SKM-1 (cell line): Measurements from ENCODE around the gene CALHM1.
"Not testable (repeated sequence)": the region's sequence is repeated elsewhere in the genome, so short reads cannot be mapped to it uniquely, and the experiment has no call there.

Experiments
- DNase-seq: peaks from one replicate; lab custom pipeline; 2025; ENCODE audit not compliant: unreplicated experiment; lab: John Stamatoyannopoulos, UW

CALHM1 gene

DNA sequence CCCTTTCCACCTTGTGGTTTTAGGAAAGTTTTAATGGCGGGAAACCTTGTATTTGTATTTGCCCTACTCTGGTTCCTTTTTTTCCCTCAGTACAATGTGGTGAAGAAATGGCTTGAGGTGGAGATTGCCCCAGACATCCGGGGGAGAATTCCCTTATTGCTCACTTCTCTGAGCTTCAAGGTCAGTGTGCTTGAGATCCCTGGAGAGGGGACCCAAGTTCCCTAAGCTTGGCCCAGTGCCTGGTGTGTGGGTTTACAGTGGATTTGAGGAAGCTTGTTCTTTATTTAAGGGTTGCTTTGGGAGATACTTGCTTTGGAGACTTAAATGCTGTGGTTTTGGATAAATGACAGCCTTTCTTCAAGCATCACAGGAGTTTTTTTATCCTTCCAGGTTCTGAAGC, 24.8 kb downstream of the CALHM1 start:
- no peak for DNase-seq

DNA sequence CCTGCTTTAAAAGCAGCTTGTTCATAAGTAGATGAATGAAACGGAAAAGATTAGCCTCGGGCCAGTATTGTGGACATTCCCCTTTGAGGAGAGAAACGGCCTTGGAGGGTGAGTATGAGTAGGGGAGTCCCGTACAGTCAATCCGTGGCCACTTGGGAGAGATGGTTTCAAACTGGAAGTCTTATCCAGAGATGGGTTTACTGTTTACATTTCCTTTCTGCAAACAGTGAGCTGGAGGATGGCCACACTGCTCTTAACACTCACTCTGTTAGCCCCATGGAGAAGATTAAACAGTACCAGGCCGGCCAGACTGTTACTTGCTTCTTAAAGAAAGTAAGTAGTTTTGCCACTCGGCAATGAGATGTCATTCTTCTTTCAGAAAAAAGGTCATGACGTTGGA, 26.8 kb downstream of the CALHM1 start:
- no peak for DNase-seq

DNA sequence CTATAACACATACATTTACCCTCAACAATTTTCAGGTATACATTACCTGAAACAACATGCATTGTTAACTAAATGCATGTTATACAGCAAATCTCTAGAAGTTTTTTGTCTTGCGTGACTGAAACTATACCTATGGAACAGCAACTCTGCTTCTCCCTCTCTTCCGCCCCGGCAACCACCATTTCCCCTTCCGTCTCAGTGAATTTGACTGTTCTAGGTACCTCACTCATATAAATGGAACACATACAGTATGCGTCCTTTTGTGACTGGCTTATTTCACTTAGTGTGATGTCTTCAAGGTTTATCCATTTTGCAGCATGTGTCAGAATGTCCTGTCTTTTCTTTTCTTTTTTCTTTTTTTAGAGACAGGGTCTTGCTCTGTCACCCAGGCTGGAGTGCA, 29.1 kb downstream of the CALHM1 start:
- no peak for DNase-seq

DNA sequence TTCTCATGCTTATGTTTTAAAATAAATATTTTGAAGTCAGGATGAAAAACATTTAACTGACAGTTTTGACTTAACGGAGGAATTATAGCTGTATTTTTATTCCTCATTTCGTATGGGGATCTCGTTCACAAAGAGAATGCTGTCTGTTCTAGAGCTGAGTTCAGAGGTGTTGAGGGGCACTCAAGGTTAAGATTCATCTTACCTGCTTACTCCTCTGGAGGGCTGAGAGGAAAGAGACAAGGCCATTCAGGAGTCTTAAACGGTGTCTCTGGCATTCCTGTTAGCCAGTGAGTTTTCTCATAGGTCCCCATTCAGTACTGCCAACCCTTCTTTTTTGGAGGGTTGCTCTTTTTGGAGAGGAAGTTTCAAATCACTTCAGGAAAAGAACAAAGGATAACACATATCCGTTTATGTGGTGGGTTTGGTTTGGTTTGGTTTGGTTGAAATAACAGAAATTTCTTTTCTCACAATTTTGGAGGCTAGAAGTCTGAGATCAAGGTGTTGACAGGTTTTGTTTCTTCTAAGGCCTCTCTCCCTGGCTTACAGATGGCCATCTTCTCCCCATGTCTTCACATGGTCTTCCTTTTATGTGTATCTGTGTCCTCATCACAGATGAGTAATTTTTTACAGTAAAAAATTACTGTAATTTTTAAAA, 29.6 kb downstream of the CALHM1 start:
- DNase-seq = no peak

DNA sequence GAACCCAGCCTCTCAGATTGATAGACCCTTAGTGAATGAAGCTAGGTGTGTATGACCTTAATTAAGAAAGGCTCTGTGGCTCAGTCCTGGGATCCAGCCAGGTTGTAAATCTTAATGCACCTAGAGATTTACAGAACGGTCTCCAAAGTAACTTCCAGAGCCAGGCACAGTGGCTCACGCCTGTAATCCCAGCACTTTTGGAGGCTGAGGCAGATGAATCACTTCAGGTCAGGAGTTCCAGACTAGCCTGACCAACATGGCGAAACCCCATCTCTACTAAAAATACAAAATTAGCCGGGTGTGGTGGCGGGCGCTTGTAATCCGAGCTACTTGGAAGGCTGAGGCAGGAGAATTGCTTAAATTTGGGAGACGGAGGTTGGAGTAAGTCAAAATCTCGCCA, 30.8 kb downstream of the CALHM1 start:
- DNase-seq = no peak

DNA sequence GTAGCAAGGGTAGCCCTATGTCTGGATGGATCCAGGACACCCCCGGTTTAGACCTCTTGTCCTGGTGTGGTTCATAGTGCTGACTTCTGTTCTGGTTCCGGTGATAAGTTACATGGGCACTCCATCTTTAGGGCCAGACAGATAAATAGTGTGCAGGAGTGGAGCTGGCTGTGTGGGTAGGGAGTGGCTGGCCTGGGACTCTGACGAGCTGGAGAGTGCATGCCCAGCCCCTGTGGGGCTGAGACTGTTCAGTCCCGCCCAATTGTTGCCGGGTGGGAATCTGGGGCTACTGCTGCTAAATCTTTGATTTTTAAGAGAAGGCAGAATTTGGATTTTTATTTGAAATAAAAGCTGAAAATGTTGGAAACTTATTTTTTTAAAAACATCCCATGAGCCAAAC, 35.0 kb downstream of the CALHM1 start:
- DNase-seq = no peak

DNA sequence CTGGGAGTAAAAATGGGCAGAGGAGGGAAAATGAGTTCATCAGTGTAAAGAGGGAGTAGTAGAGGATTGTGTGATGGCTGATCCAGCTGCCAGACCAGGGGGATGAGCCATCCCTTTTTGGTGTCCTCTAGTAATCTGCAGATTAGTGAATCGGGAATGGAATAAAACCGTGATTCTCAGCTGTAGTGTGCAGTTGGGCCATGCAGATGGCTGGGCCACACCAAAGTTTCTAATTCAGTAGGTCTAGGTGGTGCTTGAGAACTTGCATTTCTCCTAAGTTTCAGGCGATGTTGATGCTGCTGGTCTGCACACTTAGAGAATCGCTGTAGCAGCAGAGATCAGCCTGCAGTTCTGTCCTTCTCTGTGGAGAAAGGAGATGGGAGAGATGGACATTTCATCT, 39.6 kb downstream of the CALHM1 start:
- no peak for DNase-seq

DNA sequence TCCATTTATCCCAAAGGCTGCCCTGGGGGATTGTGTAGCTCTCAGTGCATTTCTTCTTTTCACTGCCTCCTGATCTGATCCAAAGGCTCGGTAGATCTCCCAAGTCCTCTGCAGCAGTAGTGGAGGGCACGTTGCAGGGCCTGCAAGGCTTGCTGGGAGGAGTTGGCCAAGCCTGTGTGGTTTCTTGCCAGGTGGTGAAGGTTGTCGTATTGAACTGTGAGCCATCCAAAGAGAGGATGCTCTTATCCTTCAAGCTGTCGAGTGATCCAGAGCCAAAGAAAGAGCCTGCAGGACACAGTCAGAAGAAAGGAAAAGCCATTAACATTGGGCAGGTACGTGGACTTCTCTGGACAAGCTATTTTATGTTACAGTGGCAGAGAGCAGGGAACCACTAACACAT, 41.1 kb downstream of the CALHM1 start:
- no peak for DNase-seq

DNA sequence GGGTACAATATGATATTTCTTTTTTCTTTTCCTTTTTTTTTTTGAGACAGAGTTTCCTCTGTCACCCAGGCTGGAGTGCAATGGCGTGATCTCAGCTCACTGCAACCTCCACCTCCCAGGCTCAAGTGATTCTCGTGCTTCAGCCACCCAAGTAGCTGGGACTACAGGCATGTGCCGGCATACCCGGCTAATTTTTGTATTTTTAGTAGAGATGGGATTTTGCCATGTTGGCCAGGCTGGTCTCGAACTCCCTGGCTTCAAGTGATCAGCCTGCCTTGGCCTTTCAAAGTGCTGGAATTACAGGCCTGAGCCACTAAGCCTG, 41.6 kb downstream of the CALHM1 start:
- not testable (repeated sequence) for DNase-seq

DNA sequence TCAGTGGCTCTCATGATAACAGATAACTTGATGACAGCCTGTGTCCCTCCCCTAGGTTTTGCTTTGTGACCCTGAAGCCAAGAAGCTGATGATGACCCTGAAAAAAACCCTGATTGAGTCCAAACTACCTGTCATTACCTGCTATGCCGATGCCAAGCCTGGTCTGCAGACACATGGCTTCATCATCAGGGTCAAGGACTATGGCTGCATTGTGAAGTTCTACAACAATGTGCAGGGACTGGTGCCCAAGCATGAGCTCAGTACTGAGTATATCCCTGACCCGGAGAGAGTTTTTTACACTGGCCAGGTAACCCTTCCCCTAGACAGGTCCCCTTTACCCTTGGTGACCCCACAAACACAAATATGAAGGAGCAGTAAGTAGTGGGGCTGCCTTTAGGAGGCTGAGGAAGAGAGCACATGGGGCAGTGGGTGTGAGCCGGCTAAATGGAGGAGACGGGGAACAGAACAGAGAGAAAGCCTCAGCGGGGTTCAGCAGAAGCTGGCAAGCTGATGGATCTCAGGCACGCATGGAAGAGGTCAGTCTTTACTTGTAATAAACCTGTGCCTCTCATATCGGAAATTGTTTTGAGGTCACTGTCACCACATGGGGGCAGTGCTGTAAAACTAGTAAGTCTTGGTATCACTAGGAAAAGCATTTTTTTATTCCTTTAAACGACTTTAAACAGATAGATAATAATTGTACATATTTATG, 42.1 kb downstream of the CALHM1 start:
- peak; percentile 11 for DNase-seq

DNA sequence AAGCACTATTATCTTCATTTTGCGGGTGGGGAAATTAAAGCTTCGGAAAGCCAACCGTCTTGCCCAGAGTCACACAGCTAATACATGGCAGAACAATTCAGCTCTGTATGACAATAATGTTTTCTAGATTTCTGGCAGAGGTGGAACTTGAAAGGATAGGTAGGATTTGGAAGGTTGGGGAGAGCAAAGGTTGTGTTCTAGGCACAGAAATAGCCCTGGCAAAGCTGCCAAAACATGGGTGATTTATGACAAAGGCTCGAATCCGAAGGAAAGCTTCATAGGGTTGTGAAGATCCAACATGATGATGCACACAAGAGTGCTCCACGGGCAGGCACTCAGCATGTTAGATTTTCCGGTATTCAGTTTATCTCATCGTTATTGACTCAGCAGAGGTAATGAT, 43.1 kb downstream of the CALHM1 start:
- DNase-seq = no peak

DNA sequence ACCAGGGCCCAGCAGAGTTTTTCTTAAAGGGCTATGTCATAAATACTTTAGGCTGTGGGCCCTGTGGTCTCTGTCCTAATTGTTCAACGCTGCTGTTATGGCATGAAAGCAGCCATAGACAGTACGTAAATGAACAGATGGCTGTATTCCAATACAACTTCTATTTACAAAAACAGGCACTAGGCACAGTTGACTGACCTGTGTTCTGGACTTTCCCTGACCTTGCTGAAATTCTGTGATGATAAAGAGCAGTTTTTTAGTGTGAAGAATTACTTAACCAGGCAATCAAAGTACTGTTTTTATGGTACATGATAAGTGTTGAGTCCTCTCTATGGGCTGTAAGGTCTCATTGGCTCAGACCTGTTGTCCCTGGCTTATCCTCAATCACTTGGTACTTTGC, 45.1 kb downstream of the CALHM1 start:
- DNase-seq = no peak
